Coronary artery (tissue), 2 donors: ENCODE measurements around the gene TTLL5.
A peak's percentile ranks its signal among the peaks of the same experiment; 100 is the strongest.

Source experiments
- DNase-seq: peaks from one replicate; pipeline ENCODE4 v3.0.0-alpha.2; 2017; ENCODE audit warnings: low spot score
- H3K27ac ChIP-seq, 2 donors: fragments of 200-600 bp; sonication (generic); one replicate each; pipeline ENCODE4 v1.5.1; 2016 to 2019
- H3K4me3 ChIP-seq: fragments of 200-600 bp; sonication (generic); 2 replicates; pipeline ENCODE4 v1.5.1; 2016; ENCODE audit warnings: mild to moderate bottlenecking, moderate library complexity
- TF ChIP-seq, protein P1 (sequence below): fragments of 200-600 bp; sonication (generic); IDR thresholded peaks from one replicate; pipeline ENCODE4 v1.5.1; 2019; ENCODE audit warnings: antibody characterized with exemption

The TTLL5 gene

DNA sequence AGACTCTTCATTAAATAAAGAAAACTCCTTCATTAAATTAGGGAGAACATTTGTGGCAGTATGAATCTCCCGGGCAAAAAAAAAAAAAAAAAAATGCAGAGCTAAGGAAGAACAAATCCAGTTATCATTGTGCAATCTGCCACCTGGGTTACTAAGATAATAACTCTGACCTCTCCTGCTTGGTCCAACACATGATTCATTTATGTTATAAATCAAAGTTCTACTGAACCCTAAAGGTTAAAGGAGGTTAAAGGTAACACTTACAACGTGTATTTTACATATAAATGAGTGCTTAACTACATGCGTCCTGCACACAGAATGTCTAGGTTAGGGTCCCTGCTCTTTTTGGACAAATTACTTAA, 316.5 kb downstream of the TTLL5 start:
- Histone ChIP-seq H3K4me3 (no peak overlapping the region), H3K27ac (no peak overlapping the region)
- DNase-seq = no peak
- TF ChIP-seq, protein P1, sequence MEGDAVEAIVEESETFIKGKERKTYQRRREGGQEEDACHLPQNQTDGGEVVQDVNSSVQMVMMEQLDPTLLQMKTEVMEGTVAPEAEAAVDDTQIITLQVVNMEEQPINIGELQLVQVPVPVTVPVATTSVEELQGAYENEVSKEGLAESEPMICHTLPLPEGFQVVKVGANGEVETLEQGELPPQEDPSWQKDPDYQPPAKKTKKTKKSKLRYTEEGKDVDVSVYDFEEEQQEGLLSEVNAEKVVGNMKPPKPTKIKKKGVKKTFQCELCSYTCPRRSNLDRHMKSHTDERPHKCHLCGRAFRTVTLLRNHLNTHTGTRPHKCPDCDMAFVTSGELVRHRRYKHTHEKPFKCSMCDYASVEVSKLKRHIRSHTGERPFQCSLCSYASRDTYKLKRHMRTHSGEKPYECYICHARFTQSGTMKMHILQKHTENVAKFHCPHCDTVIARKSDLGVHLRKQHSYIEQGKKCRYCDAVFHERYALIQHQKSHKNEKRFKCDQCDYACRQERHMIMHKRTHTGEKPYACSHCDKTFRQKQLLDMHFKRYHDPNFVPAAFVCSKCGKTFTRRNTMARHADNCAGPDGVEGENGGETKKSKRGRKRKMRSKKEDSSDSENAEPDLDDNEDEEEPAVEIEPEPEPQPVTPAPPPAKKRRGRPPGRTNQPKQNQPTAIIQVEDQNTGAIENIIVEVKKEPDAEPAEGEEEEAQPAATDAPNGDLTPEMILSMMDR = no peak

DNA sequence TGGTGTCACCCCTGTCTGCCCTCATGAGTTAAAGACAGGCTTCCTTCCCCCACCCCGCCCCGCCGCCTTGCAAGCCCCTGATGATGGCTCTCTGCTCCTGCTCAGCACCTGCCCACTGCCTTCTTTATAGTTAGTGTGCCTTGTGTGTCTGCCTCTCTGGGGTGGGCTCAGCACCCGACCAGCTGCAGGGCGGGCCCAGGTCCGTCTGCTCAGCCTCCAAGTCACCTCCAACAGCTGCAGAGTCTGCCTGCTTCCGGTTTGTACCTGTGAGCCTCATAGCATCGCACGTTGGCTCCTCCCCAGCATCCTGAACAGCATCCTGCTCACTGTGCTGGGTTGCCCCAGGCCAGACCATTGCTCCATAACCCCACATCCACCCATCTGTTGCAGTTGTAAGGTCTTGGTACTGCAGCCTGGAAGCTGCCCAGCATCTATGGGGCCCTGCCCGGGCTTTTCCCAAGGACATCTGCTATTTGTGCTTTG, 317.2 kb downstream of the TTLL5 start:
- Histone ChIP-seq H3K27ac (peak overlapping the region in 1 of 2 donors; percentile 97), H3K4me3 (peak overlapping the region; percentile 92)
- TF ChIP-seq, protein P1 = no peak

DNA sequence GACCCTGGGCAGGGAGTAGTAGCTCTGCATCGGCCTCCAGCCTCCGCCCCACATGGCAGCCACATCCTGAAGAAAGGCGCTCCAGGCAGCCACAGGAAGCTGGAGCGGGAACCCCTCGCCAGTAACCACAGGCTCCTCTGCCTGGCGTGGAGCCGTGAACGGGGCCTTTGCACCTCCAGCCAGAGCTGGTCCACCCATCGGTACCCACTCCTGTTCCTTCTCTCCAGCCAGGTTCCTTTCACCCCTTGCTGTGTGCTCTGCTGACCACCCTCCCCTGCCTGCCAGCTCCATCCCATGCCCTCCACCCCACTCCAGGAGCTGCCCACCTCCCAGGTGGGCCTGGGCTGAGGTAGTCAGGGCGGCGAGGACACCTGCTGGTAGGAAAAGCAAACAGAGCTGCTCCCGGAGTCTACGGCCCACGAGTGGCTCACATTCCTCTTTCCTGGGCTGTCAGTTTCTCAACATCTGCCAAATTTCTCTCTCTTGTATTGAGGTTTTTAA, 318.1 kb downstream of the TTLL5 start:
- Histone ChIP-seq H3K4me3 (peak overlapping the region; percentile 92), H3K27ac (peak overlapping the region; percentile 92 to 97)
- DNase-seq = no peak
- TF ChIP-seq, protein P1 = peak; percentile 54

More for the DNA sequence above, 317.2 kb downstream of the TTLL5 start:
- DNase-seq = no peak

DNA sequence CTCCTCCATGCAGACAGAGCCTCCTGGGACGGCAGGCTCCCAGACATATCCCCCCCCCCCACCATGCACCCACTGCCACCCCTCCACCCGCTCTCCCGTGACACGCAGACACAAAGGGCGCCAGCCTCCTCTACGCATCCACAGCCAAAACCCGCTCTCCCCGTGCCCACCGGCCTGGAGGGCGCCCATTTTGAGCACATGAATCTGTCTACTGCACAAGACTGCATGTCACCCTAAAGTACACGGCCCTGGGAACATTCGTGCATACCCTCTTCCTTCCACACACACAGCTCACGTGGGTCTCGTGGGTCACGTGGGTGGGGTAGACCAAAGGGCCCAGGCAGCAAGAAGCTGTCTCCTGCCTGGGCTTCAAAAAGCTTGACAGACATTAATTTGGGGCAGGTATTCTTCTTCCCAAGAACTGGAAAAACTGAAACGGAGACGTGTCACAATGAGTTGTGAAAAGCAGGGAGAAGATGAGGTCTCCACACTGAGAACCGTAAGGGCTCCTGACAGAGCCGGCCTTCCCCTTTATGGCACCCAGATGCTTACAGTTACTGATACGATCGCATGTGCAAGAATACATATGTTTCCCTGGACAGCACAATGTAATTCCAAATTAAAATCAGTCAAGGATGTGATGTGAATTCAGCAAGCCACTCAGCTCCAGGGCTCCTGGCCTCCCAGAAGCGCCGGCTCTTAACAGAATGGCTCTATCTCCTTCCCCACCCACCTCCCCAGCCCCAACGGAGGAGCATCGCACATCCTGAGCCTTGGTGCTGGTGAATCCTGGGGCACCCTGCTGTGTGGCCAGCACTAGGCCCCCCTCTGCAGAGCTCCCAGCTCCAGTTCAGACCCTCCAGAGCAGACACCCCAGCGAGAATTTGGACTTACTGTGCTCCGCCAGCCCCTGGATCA, 318.9 kb downstream of the TTLL5 start:
- peak; percentile 81 for DNase-seq
- peak overlapping the region; percentile 92 to 97 for H3K27ac ChIP-seq
- peak overlapping the region; percentile 92 for H3K4me3 ChIP-seq
- TF ChIP-seq, protein P1 = no peak

- Histone ChIP-seq H3K27ac (peak overlapping the region; percentile 92 to 97), H3K4me3 (peak overlapping the region; percentile 92)
- TF ChIP-seq, protein P1 = no peak
- DNase-seq = no peak
Measured at GRCh38 chr14:75980856-75981255, 319.8 kb downstream of the TTLL5 start.

- Histone ChIP-seq H3K27ac (peak within 1 kb of the TSS; percentile 92 to 97), H3K4me3 (peak within 1 kb of the TSS; percentile 92)
- DNase-seq = peak; percentile 91
- TF ChIP-seq, protein P1 = no peak
Measured at GRCh38 chr14:75981426-75982265, 320.6 kb downstream of the TTLL5 start, which contains the start of gene TGFB3. TSS of gene TGFB3 (minus strand) at chr14:75981995. CDS start at chr14:75980893, 1,102 bp downstream.
